Gastroesophageal sphincter (tissue), 3 donors: ENCODE data around the gene STK35.

ENCODE experiments used
- EP300 ChIP-seq: sonication (generic); formaldehyde crosslinking; IDR thresholded peaks from one replicate; pipeline ENCODE4 v1.6.1; 2017; ENCODE audit warnings: antibody characterized with exemption, mild to moderate bottlenecking
- POLR2AphosphoS5 ChIP-seq: sonication (generic); formaldehyde crosslinking; IDR thresholded peaks from one replicate; pipeline ENCODE4 v1.6.1; 2017; ENCODE audit warnings: antibody characterized with exemption
- TF ChIP-seq, protein P1 (sequence below), 4 experiments: fragments of 200-600 bp in 2 of 4; fragments of 450-650 bp in 2 of 4; sonication (generic) in 1 of 4; IDR thresholded peaks; one replicate each; pipeline ENCODE4 v1.5.1; 2017 to 2019; ENCODE audit warnings: antibody characterized with exemption in 4 of 4, mild to moderate bottlenecking in 2 of 4, moderate library complexity in 2 of 4

DNA sequence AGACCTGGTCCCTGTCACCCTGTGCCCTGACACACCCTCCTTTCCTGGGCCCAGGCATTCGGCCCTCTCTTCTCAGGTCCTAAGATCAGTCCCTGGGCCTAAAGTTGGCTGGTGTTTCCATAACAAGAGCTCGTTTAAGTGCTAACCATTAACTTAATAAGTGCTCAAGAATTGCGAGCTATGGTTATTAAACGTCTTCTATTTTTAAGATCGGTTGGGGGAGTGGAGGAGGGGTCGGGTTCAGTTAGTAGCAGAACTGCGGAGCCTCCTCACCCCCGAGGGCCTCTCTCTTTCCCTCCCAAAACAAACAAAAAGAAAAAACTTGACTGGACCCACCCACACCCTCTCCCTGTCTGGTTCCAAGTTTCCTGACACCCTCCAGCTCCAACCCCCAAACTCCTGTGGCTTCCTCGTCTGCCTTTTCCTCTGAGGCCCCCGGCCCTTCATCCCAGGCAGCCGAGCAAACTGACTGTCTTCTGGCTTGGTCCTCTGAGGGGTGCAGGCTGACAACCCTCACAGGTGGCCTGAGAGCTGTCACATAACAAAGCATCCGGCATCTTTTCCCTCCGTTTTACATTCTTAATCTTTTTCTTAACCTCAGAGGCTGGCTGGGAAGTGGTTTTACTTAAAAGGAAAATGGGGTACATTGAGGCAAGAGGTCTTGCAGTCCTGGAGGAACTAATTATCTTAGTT, 2.0 kb downstream of the STK35 start:
- TF ChIP-seq, protein P1, sequence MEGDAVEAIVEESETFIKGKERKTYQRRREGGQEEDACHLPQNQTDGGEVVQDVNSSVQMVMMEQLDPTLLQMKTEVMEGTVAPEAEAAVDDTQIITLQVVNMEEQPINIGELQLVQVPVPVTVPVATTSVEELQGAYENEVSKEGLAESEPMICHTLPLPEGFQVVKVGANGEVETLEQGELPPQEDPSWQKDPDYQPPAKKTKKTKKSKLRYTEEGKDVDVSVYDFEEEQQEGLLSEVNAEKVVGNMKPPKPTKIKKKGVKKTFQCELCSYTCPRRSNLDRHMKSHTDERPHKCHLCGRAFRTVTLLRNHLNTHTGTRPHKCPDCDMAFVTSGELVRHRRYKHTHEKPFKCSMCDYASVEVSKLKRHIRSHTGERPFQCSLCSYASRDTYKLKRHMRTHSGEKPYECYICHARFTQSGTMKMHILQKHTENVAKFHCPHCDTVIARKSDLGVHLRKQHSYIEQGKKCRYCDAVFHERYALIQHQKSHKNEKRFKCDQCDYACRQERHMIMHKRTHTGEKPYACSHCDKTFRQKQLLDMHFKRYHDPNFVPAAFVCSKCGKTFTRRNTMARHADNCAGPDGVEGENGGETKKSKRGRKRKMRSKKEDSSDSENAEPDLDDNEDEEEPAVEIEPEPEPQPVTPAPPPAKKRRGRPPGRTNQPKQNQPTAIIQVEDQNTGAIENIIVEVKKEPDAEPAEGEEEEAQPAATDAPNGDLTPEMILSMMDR (IDR thresholded peaks at IDR 0.05), result no peak
- TF ChIP-seq EP300 (no peak), POLR2AphosphoS5 (no peak)
